Thoracic aorta (tissue), 2 donors: ENCODE measurements around the gene ADSS1. TPM values are rescaled to one million over a fixed set of nuclear protein-coding genes. Genes with fewer than 3 reads are reported as not detected.

Experiments used
- ATAC-seq: fragments of 150-250 bp; one replicate; pipeline ENCODE4 v1.8.0; 2017; ENCODE audit warnings: low read depth; ENCODE audit not compliant: insufficient number of reproducible peaks, low FRiP score
- DNase-seq: peaks from one replicate; pipeline ENCODE4 v3.0.0-alpha.2; 2020; ENCODE audit warnings: low spot score
- H3K27ac ChIP-seq, 2 donors: fragments of 200-600 bp; sonication (generic); 1 replicate in 1 of 2; 2 replicates in 1 of 2; pipeline ENCODE4 v1.5.1; 2016; ENCODE audit warnings: mild to moderate bottlenecking in 2 of 2, moderate library complexity in 2 of 2
- H3K27me3 ChIP-seq: fragments of 200-600 bp; sonication (generic); replicated peaks from 2 replicates; pipeline ENCODE4 v1.6.0; 2016; ENCODE audit warnings: mild to moderate bottlenecking; ENCODE audit not compliant: insufficient read depth
- H3K36me3 ChIP-seq: fragments of 200-600 bp; sonication (generic); one replicate; pipeline ENCODE4 v1.5.1; 2016
- H3K4me1 ChIP-seq, 2 donors: fragments of 200-600 bp; sonication (generic); 1 replicate in 1 of 2; 2 replicates in 1 of 2; pipeline versions ENCODE4 v1.5.1 to v1.6.0; 2016; ENCODE audit warnings: low read depth in 2 of 2, mild to moderate bottlenecking in 1 of 2; ENCODE audit not compliant: control insufficient read depth in 1 of 2
- H3K4me3 ChIP-seq: fragments of 200-600 bp; sonication (generic); 2 replicates; pipeline ENCODE4 v1.5.1; 2016; ENCODE audit warnings: mild to moderate bottlenecking
- H3K9me3 ChIP-seq: fragments of 200-600 bp; sonication (generic); 2 replicates; pipeline ENCODE4 v1.5.1; 2016
- total RNA-seq, 2 donors: library from RNA; depleted of rRNA; stranded (reverse); fragments of >200 nt; gene quantifications; one replicate each; pipeline versions ENCODE4 v1.1.0 to v1.2.3, GENCODE V29; 2016
- TF ChIP-seq, protein P1 (sequence below): fragments of 200-600 bp; sonication (generic); IDR thresholded peaks from one replicate; pipeline ENCODE4 v1.5.1; 2019; ENCODE audit warnings: antibody characterized with exemption

ADSS1 gene
- total RNA-seq, 2 donors from 2014 or later = 30.8 to 87.3 TPM

GRCh38 chr14:104786726-104787675 is 63.0 kb downstream of the ADSS1 start:
- TF ChIP-seq, protein P1, sequence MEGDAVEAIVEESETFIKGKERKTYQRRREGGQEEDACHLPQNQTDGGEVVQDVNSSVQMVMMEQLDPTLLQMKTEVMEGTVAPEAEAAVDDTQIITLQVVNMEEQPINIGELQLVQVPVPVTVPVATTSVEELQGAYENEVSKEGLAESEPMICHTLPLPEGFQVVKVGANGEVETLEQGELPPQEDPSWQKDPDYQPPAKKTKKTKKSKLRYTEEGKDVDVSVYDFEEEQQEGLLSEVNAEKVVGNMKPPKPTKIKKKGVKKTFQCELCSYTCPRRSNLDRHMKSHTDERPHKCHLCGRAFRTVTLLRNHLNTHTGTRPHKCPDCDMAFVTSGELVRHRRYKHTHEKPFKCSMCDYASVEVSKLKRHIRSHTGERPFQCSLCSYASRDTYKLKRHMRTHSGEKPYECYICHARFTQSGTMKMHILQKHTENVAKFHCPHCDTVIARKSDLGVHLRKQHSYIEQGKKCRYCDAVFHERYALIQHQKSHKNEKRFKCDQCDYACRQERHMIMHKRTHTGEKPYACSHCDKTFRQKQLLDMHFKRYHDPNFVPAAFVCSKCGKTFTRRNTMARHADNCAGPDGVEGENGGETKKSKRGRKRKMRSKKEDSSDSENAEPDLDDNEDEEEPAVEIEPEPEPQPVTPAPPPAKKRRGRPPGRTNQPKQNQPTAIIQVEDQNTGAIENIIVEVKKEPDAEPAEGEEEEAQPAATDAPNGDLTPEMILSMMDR = no peak
- Histone ChIP-seq H3K4me1 (peaks cover 30 to 62% of the 10 kb centered on the region in 2 donors), H3K36me3 (peaks cover 13% of the 10 kb centered on the region), H3K9me3 (no peaks in the 10 kb centered on the region), H3K27me3 (no peaks in the 10 kb centered on the region), H3K4me3 (no peak overlapping the region), H3K27ac (peak overlapping the region in 1 of 2 donors; percentile 25)
- ATAC-seq (no peak), DNase-seq (no peak)

- DNase-seq (no peak), ATAC-seq (no peak)
- Histone ChIP-seq H3K9me3 (no peaks in the 10 kb centered on the region), H3K4me1 (peaks cover 37 to 69% of the 10 kb centered on the region in 2 donors), H3K36me3 (peaks cover 13% of the 10 kb centered on the region), H3K27ac (peak overlapping the region in 1 of 2 donors; percentile 25), H3K27me3 (no peaks in the 10 kb centered on the region), H3K4me3 (no peak overlapping the region)
- TF ChIP-seq, protein P1 = no peak
Observed at GRCh38 chr14:104787736-104788135, 63.7 kb downstream of the ADSS1 start.

DNA sequence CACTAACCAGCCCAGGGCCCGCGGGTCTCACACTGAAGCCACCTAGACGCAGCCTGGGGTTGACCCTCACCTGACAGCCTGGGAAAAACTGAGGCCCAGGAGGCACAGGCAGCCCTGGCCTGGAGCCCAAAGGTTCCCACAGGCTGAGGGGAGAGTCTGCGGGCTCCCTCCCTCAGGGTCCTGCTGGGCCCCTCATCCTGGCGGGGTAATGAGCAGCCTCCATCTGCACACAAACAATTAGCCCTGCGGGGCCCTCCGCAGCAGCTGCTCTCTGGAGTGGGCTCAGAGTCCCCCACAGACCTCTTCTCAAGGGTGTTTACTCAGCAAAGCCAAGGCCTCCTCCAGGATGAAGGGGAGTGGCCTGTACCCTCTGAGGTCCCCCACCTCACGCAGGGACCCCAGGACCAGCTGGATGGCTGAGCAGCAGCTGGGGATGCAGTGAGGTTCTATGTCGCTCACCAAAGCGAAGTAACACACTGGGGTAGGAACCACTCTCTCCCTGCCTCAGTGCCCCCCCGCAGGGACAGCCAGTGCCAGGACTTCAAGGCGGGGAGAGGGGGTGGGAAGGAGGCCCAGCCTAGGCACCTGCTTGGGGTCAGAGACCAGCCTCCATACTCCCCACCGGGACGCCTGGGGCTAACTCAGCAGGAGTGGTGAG is 64.3 kb downstream of the ADSS1 start:
- no peak for DNase-seq
- H3K36me3 ChIP-seq = peaks cover 13% of the 10 kb centered on the region
- H3K4me3 ChIP-seq = no peak overlapping the region
- H3K4me1 ChIP-seq = peaks cover 43 to 75% of the 10 kb centered on the region in 2 donors
- no peak for ATAC-seq
- H3K27me3 ChIP-seq = no peaks in the 10 kb centered on the region
- no peaks in the 10 kb centered on the region for H3K9me3 ChIP-seq
- H3K27ac ChIP-seq = peak overlapping the region in 1 of 2 donors; percentile 25
- TF ChIP-seq, protein P1 = no peak

DNA sequence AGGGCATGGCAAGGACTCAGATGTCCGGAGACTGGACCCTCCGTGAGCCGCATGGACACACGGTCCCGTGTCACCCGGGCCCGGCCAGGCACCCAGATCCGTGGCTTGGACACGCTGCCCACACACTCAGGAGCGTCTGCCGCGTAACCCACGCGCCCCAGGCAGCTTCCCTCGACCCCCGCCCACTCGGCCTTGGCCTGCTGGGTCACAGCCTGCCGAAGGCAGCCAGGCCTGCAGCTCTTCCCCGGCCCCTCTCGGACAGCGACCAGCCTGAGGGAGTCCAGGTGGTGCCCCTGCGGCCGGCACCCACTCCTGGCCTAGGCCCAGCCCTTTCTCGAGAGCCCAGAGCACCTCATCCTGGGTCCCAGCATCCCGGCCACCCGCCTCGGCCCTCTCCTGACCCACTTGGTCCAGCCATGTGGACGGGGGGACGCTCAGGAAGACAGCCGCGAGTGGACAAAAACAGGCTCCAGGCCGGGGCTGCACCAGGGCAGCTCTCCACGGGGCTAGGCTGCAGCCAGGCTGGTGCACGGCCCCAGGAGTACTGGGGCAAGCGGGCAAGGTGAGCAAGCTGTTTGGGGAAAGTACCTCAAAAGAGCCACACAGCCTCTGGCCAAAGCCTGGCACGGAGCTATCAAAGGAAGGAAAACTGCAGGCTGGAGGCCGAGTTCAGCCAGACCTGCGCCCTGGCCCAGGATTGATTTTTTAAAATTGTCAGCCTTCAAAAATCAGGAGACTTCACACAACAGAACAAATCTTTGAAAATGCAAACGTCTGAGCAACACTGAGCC is 65.0 kb downstream of the ADSS1 start:
- Histone ChIP-seq H3K27ac (no peak overlapping the region), H3K9me3 (no peaks in the 10 kb centered on the region), H3K4me1 (peaks cover 50 to 83% of the 10 kb centered on the region in 2 donors), H3K27me3 (no peaks in the 10 kb centered on the region), H3K36me3 (peaks cover 13% of the 10 kb centered on the region), H3K4me3 (no peak overlapping the region)
- no peak for ATAC-seq
- TF ChIP-seq, protein P1 = no peak
- no peak for DNase-seq
